GM12878 (cell line): ENCODE measurements around the gene TNFSF4. TPM values are rescaled to one million over a fixed set of nuclear protein-coding genes. Genes with fewer than 3 reads are reported as not detected.
A peak's percentile ranks its signal among the peaks of the same experiment; 100 is the strongest.

Source experiments
- ATAC-seq: fragments of 200-7000 bp; cut with Tn5 transposase; 3 replicates; pipeline ENCODE4 v1.9.1; 2020; ENCODE audit warnings: mild to moderate bottlenecking, moderate library complexity
- BruUV-seq: library from RNA; stranded (reverse); fragments of 400-500 nt; replicated peaks from 2 replicates; lab custom pipeline; 2021; lab: Mats Ljungman, UMichigan
- CTCF ChIA-PET: fragments of 300-600 bp; sonication (Branson Sonifier 250); formaldehyde crosslinking; extraction: SDS; loops from one replicate; lab custom pipeline; 2021; ENCODE audit warnings: inconsistent platforms; lab: Yijun Ruan, JAX
- POLR2A ChIA-PET: fragments of 350-600 bp; formaldehyde crosslinking; extraction: SDS; loops from one replicate; lab custom pipeline; 2021; ENCODE audit warnings: inconsistent platforms; lab: Charles Lee
- RAD21 ChIA-PET: fragments of 300-600 bp; sonication (Branson Sonifier 250); formaldehyde crosslinking; loops from one replicate; lab custom pipeline; 2023; ENCODE audit warnings: antibody characterized with exemption; ENCODE audit not compliant: unreplicated experiment; lab: Charles Lee
- SMC1A ChIA-PET: fragments of 300-600 bp; sonication (Branson Sonifier 250); formaldehyde crosslinking; loops from one replicate; lab custom pipeline; 2023; ENCODE audit not compliant: unreplicated experiment, uncharacterized antibody; lab: Charles Lee
- DNase-seq: peaks from one replicate; pipeline ENCODE4 v3.0.0-alpha.2; 2011; ENCODE audit warnings: low read depth, low spot score
- FAIRE-seq: peaks from 3 replicates; lab custom pipeline; 2011; peaks lifted over from hg19 to GRCh38; lab: Jason Lieb, UNC
- H2AFZ ChIP-seq: 2 replicates; pipeline ENCODE4 v1.6.0; 2011; ENCODE audit warnings: low read depth, low read length, control low read depth; ENCODE audit not compliant: control insufficient read depth
- H3K27ac ChIP-seq: 2 replicates; pipeline ENCODE4 v1.5.1; 2011; ENCODE audit warnings: control low read depth; ENCODE audit not compliant: control insufficient read depth, insufficient read depth
- H3K27me3 ChIP-seq, 2 experiments: replicated peaks in 1 of 2; 2 replicates each; pipeline versions ENCODE4 v1.6.0 to v1.6.1; 2011; ENCODE audit warnings: low read length in 1 of 2; ENCODE audit not compliant: control insufficient read depth in 2 of 2, insufficient read depth in 2 of 2
- H3K36me3 ChIP-seq, 2 experiments: 2 replicates each; pipeline ENCODE4 v1.5.1; 2011; ENCODE audit warnings: low read length in 1 of 2; ENCODE audit not compliant: control insufficient read depth in 2 of 2, insufficient read depth in 2 of 2
- H3K4me1 ChIP-seq: 2 replicates; pipeline ENCODE4 v1.6.1; 2011; ENCODE audit warnings: mild to moderate bottlenecking, low read length, moderate library complexity, mixed read lengths; ENCODE audit not compliant: control insufficient read depth, insufficient read depth
- H3K4me2 ChIP-seq: 2 replicates; pipeline ENCODE4 v1.6.0; 2011; ENCODE audit warnings: control low read depth; ENCODE audit not compliant: control insufficient read depth, insufficient read depth
- H3K4me3 ChIP-seq: fragments of 200-600 bp; sonication (generic); 2 replicates; pipeline ENCODE4 v1.5.1; 2016
- H3K79me2 ChIP-seq: 2 replicates; pipeline ENCODE4 v1.6.0; 2011; ENCODE audit warnings: low read length; ENCODE audit not compliant: control insufficient read depth, insufficient read depth
- H3K9ac ChIP-seq: 2 replicates; pipeline ENCODE4 v1.8.0; 2011; ENCODE audit warnings: low read length, control low read depth, mixed read lengths; ENCODE audit not compliant: control insufficient read depth, insufficient read depth
- H3K9me3 ChIP-seq: replicated peaks from 3 replicates; pipeline ENCODE4 v1.5.1; 2011; ENCODE audit warnings: mild to moderate bottlenecking, low read length; ENCODE audit not compliant: control insufficient read depth, insufficient read depth
- H4K20me1 ChIP-seq: 2 replicates; pipeline ENCODE4 v1.6.0; 2011; ENCODE audit not compliant: control insufficient read depth, insufficient read depth
- CBX5 ChIP-seq: sonication (generic); IDR thresholded peaks from 2 replicates; pipeline ENCODE4 v1.6.1; 2016; ENCODE audit warnings: low read depth, moderate library complexity, mild to moderate bottlenecking, inconsistent platforms
- HDAC6 ChIP-seq: fragments of 200-600 bp; sonication (generic); IDR thresholded peaks from one replicate; pipeline ENCODE4 v1.8.0; 2017; ENCODE audit warnings: antibody characterized with exemption; ENCODE audit not compliant: unreplicated experiment
- HDGF ChIP-seq: fragments of 450-650 bp; IDR thresholded peaks from 2 replicates; pipeline ENCODE4 v1.6.1; 2016; ENCODE audit warnings: antibody characterized with exemption
- MEF2A ChIP-seq: IDR thresholded peaks from 2 replicates; pipeline ENCODE4 v1.6.1; 2011; ENCODE audit warnings: low read depth, mild to moderate bottlenecking, low read length, moderate library complexity; ENCODE audit not compliant: insufficient read depth
- MEF2B ChIP-seq: fragments of 450-650 bp; IDR thresholded peaks from 2 replicates; pipeline ENCODE4 v1.6.1; 2018; ENCODE audit warnings: mild to moderate bottlenecking, moderate library complexity; ENCODE audit not compliant: partially characterized antibody, poor library complexity, severe bottlenecking
- NFIC ChIP-seq: IDR thresholded peaks from 2 replicates; pipeline ENCODE4 v1.6.1; 2012; ENCODE audit warnings: low read depth, mild to moderate bottlenecking, inconsistent platforms, low read length, moderate library complexity
- POLR2A ChIP-seq: IDR thresholded peaks from 2 replicates; pipeline ENCODE4 v1.6.1; 2011; ENCODE audit warnings: low read depth, mild to moderate bottlenecking, low read length
- RAD21 ChIP-seq: IDR thresholded peaks from 2 replicates; pipeline ENCODE4 v1.6.1; 2011; ENCODE audit warnings: mild to moderate bottlenecking, low read depth, low read length, moderate library complexity; ENCODE audit not compliant: insufficient read depth
- STAT3 ChIP-seq: IDR thresholded peaks from 2 replicates; pipeline ENCODE4 v1.6.1; 2011; ENCODE audit warnings: low read depth, low read length, improper control_type of control experiment
- WGBS: methylation state at CpG from one replicate; pipeline ENCODE4 v1.1.6; 2016; ENCODE audit warnings: low lambda C conversion rate; ENCODE audit not compliant: insufficient replicate concordance, insufficient coverage; ENCODE audit errors: missing lambda C conversion rate; 5-methylcytosine and 5-hydroxymethylcytosine counted together
- in situ Hi-C: fragments of 300-500 bp; cut with MboI; formaldehyde crosslinking; loops from 9 replicates; pipeline ENCODE4 v1.14.3; 2018; ENCODE audit warnings: mixed read lengths
- intact Hi-C: fragments of 100-400 bp; cut with micrococcal nuclease; formaldehyde crosslinking; loops from one replicate; pipeline ENCODE4 v1.14.2; 2022; ENCODE audit not compliant: unreplicated experiment
- polyA plus RNA-seq, 11 experiments: library from polyadenylated mRNA; depleted of rRNA in 4 of 11; unstranded in 6 of 11; stranded (reverse) in 5 of 11; fragments of >200 nt; fragmentation: Nextera tagmentation in 4 of 11; fragmentation: Illumina TruSeq in 1 of 11; extraction: Ambion mirVana in 4 of 11; extraction: Trizol in 1 of 11; gene quantifications; 1 replicate in 1 of 11; 2 replicates in 10 of 11; pipeline versions ENCODE4 v1.2.1 to v1.2.3, GENCODE V29; 2011 to 2016; ENCODE audit warnings: inconsistent platforms in 2 of 11, missing spikeins in 2 of 11, low read depth in 1 of 11
- total RNA-seq, 4 experiments: library from RNA; depleted of rRNA in 3 of 4; stranded (reverse); fragments of >200 nt in 3 of 4; fragmentation: Illumina TruSeq in 1 of 4; extraction: Trizol in 1 of 4; gene quantifications; 2 replicates each; pipeline versions ENCODE4 v1.2.1 to v1.2.3, GENCODE V29; 2013 to 2021
- TF ChIP-seq, protein P1 (sequence below): fragments of 450-650 bp; IDR thresholded peaks from 2 replicates; pipeline ENCODE4 v1.6.1; 2014; ENCODE audit warnings: mild to moderate bottlenecking
- TF ChIP-seq, protein P2 (sequence below): fragments of 150-350 bp; IDR thresholded peaks from 2 replicates; pipeline ENCODE4 v1.6.1; 2016; ENCODE audit warnings: low read depth, low read length
- TF ChIP-seq, protein P3 (sequence below): IDR thresholded peaks from 2 replicates; pipeline ENCODE4 v1.6.1; 2012; ENCODE audit warnings: mild to moderate bottlenecking, low read depth, low read length

The TNFSF4 gene
- total and polyA plus RNA-seq, 10 of the 15 experiments (the other 5 are each of a cell fraction or from before 2014, with no cell fraction given) = 8.1 to 31.0 (median 12.9) TPM

- TF ChIP-seq MEF2A (no peak), STAT3 (no peak), NFIC (peak; percentile 15; the same call in 1 of the 2 replicates), CBX5 (no peak)
Measured at GRCh38 chr1:173223031-173223380, 15.9 kb upstream of the TNFSF4 start (continued).

GRCh38 chr1:173222149-173223030 lies 15.3 kb upstream of the TNFSF4 start:
- Histone ChIP-seq H2AFZ (peak overlapping the region; percentile 25; the same call in 1 of the 2 replicates), H3K4me1 (peaks cover 38% of the 10 kb centered on the region)
- CTCF ChIA-PET = interaction anchor here (0.6 to 7.8 kb wide), 12 partner anchors 8 to 396 kb away, joined by 3 to 71 read pairs (median 5); partner anchors contain the start of gene TNFSF4
- no peak for TF ChIP-seq HDGF
- TF ChIP-seq RAD21 = no peak
- TF ChIP-seq, protein P1, sequence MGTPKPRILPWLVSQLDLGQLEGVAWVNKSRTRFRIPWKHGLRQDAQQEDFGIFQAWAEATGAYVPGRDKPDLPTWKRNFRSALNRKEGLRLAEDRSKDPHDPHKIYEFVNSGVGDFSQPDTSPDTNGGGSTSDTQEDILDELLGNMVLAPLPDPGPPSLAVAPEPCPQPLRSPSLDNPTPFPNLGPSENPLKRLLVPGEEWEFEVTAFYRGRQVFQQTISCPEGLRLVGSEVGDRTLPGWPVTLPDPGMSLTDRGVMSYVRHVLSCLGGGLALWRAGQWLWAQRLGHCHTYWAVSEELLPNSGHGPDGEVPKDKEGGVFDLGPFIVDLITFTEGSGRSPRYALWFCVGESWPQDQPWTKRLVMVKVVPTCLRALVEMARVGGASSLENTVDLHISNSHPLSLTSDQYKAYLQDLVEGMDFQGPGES = no peak
- TF ChIP-seq MEF2B = peak; percentile 48
- TF ChIP-seq, protein P2, sequence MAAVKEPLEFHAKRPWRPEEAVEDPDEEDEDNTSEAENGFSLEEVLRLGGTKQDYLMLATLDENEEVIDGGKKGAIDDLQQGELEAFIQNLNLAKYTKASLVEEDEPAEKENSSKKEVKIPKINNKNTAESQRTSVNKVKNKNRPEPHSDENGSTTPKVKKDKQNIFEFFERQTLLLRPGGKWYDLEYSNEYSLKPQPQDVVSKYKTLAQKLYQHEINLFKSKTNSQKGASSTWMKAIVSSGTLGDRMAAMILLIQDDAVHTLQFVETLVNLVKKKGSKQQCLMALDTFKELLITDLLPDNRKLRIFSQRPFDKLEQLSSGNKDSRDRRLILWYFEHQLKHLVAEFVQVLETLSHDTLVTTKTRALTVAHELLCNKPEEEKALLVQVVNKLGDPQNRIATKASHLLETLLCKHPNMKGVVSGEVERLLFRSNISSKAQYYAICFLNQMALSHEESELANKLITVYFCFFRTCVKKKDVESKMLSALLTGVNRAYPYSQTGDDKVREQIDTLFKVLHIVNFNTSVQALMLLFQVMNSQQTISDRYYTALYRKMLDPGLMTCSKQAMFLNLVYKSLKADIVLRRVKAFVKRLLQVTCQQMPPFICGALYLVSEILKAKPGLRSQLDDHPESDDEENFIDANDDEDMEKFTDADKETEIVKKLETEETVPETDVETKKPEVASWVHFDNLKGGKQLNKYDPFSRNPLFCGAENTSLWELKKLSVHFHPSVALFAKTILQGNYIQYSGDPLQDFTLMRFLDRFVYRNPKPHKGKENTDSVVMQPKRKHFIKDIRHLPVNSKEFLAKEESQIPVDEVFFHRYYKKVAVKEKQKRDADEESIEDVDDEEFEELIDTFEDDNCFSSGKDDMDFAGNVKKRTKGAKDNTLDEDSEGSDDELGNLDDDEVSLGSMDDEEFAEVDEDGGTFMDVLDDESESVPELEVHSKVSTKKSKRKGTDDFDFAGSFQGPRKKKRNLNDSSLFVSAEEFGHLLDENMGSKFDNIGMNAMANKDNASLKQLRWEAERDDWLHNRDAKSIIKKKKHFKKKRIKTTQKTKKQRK = no peak
- TF ChIP-seq, protein P3, sequence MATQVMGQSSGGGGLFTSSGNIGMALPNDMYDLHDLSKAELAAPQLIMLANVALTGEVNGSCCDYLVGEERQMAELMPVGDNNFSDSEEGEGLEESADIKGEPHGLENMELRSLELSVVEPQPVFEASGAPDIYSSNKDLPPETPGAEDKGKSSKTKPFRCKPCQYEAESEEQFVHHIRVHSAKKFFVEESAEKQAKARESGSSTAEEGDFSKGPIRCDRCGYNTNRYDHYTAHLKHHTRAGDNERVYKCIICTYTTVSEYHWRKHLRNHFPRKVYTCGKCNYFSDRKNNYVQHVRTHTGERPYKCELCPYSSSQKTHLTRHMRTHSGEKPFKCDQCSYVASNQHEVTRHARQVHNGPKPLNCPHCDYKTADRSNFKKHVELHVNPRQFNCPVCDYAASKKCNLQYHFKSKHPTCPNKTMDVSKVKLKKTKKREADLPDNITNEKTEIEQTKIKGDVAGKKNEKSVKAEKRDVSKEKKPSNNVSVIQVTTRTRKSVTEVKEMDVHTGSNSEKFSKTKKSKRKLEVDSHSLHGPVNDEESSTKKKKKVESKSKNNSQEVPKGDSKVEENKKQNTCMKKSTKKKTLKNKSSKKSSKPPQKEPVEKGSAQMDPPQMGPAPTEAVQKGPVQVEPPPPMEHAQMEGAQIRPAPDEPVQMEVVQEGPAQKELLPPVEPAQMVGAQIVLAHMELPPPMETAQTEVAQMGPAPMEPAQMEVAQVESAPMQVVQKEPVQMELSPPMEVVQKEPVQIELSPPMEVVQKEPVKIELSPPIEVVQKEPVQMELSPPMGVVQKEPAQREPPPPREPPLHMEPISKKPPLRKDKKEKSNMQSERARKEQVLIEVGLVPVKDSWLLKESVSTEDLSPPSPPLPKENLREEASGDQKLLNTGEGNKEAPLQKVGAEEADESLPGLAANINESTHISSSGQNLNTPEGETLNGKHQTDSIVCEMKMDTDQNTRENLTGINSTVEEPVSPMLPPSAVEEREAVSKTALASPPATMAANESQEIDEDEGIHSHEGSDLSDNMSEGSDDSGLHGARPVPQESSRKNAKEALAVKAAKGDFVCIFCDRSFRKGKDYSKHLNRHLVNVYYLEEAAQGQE = no peak
- TF ChIP-seq POLR2A = no peak
- TF ChIP-seq HDAC6 = no peak

More at GRCh38 chr1:173222149-173223030, 15.3 kb upstream of the TNFSF4 start:
- FAIRE-seq = no peak
- ChIA-PET RAD21 (interaction anchor here (0.9 to 3.0 kb wide), 15 partner anchors 8 to 883 kb away, joined by 3 to 14 read pairs (median 4); partner anchors contain the start of gene TNFSF4), SMC1A (interaction anchor here (0.6 to 12.5 kb wide), 14 partner anchors 9 to 478 kb away, joined by 3 to 189 read pairs (median 4); partner anchors contain the start of gene TNFSF4), POLR2A (interaction anchor here (0.6 to 1.9 kb wide), 3 partner anchors 9 to 715 kb away, joined by 4 to 5 read pairs (median 5); no protein-coding TSS in a partner anchor)
- H3K27me3 ChIP-seq = no peaks in the 10 kb centered on the region
- no peaks in the 10 kb centered on the region for H3K79me2 ChIP-seq
- ATAC-seq = peak; percentile 78
- no peak overlapping the region for H3K9ac ChIP-seq
- no peak overlapping the region for H3K27ac ChIP-seq
- DNase-seq = no peak
- no peaks in the 10 kb centered on the region for H4K20me1 ChIP-seq
- H3K36me3 ChIP-seq = no peaks in the 10 kb centered on the region
- no TSS peak for BruUV-seq
- peak overlapping the region; percentile 18 for H3K4me2 ChIP-seq
- 12% methylated on average over 3 of the region's 3 CpGs for WGBS
- H3K4me3 ChIP-seq = no peak overlapping the region
- in situ Hi-C loops (loop anchor here (5.0 kb wide), 1 partner anchor 190 kb away; no protein-coding TSS in a partner anchor), intact Hi-C loops (loop anchor here (2.0 kb wide), 1 partner anchor 108 kb away; no protein-coding TSS in a partner anchor)
- no peaks in the 10 kb centered on the region; the same call in 2 of the 3 replicates for H3K9me3 ChIP-seq
